GM19025 (cell line): ENCODE data around the gene DGKB.

Experiments used
- ATAC-seq: cut with Tn5 transposase; IDR thresholded peaks from one replicate; pipeline ENCODE4 v1.9.1; 2021; ENCODE audit warnings: mild to moderate bottlenecking, low read depth, moderate library complexity; ENCODE audit not compliant: unreplicated experiment

Gene DGKB

DNA sequence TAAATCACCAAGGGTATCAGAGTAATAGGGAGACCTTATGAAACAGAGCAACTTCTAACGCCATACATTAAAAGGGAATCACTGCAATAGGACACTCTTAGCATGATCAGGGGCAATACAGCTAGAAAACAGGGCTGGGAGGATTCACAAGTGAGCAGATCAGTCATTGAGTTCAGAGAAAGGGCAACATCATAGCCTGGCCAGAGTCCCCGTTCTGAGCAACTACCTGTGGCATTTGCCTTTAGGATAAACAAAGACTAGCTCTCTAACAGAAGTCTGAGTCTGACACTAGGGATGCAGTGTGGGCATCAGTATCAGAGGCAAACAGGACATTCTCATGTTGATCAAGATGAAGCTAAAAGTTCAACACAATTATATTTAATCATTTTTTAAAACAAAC, 297.9 kb downstream of the DGKB start:
- ATAC-seq: no peak

DNA sequence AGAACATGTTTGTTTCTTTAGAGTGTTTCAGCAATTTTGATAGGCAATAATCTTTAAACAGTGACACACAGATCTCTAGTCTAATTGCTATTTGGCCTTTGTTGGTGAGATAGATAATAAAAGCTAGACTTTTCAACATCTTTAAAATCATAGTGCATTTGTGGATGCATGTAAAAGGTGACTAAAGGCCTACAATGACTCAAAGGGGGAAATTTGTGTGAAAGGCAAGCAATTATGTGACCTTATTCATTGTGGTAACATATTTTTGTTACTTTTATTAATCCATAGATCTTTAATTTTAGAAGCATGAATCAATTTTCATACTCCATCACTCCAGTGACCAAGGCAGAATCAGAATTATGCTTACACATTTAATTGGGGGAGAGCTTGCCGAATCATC, 299.7 kb downstream of the DGKB start:
- no peak for ATAC-seq

DNA sequence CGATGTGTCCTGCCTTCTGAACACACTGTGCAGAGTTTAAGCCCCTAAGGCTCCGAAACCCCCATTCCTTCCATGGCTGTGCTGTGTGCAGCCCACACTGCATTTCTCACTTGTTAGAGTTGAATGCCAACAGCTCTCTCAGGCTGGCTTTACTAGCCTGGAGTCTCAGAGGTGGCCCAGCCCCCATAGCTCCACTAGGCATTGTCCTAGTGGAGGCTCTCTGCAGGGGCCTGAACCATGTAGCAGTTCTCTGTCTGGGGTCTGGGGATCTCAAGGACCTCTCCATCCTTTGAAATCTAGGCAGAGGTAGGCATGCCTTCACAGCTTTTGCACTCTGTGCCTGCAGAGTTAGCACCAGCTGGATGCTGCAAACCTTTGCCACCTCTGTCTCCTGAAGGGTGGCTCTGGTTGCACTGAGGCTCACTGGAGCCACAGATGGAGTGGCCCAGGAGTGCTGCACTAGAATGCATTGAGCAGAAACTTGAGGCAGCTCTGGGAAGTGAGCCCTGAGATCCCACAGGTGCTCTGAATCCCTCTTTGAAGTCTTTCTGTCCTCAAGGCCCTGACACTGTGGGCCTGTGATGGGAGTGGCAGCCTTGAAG, 301.7 kb downstream of the DGKB start:
- no peak for ATAC-seq

- no peak for ATAC-seq
Observed at GRCh38 chr7:14598978-14599377, 303.6 kb downstream of the DGKB start.

DNA sequence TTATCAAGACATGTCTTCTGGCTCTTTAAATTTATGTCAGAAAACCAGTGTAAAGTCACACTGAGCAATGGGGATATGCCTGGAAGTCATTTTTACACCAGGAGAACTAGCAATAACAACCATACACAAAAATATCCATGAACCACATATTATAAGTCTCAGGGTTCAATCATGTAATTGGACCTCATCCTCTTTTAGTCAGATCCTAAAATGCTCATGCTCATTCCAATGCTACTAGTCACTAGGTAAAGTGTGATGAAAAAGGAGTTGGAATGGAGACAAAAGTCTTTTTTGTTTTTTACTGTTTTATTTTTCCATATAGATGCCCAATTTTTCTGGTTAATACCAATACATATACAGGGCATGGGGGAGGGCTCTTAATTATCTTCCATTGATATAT, 306.1 kb downstream of the DGKB start:
- ATAC-seq: no peak

GRCh38 chr7:14590206-14590605, 312.3 kb downstream of the DGKB start:
- no peak for ATAC-seq

DNA sequence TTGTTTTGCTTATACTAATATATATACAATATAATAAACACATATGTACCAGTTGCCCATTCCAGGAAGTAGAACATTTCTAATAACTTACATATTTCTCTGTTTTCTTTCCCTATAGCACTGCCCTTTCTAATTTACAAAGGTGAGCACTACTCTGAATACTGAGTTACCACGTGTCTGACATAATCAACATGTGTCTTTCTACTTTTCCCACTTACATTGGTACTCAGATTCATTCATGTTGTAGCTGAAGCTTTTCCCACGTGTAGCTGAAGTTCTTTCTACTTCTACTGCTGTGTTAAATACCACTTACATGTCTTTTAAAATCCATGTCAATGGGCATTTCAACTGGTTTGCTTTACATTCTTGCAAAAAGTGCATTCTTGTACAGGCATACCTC, 317.3 kb downstream of the DGKB start:
- no peak for ATAC-seq

GRCh38 chr7:14583518-14583917, 319.0 kb downstream of the DGKB start:
- no peak for ATAC-seq

- ATAC-seq: no peak
Observed at GRCh38 chr7:14582010-14582409, 320.5 kb downstream of the DGKB start.

GRCh38 chr7:14579971-14580370, 322.6 kb downstream of the DGKB start:
- ATAC-seq: no peak

DNA sequence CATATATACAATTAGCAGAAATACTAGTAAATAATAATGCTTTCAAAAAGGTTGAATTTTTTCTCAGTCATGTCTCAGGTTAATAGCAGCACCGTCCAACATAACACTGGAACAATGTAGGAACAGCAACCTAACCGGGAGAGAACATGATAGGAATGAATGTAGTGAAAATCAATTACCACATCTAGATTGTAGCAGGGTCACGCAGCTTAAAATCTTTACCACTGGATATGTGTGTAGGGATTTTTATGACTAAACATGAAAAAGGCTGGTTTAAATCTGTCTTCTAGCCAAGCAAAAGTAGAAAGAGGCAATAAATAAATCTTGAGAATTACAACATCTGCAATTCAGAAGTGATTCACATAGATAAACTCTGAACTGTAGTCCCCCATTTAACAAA, 326.0 kb downstream of the DGKB start:
- ATAC-seq: no peak

DNA sequence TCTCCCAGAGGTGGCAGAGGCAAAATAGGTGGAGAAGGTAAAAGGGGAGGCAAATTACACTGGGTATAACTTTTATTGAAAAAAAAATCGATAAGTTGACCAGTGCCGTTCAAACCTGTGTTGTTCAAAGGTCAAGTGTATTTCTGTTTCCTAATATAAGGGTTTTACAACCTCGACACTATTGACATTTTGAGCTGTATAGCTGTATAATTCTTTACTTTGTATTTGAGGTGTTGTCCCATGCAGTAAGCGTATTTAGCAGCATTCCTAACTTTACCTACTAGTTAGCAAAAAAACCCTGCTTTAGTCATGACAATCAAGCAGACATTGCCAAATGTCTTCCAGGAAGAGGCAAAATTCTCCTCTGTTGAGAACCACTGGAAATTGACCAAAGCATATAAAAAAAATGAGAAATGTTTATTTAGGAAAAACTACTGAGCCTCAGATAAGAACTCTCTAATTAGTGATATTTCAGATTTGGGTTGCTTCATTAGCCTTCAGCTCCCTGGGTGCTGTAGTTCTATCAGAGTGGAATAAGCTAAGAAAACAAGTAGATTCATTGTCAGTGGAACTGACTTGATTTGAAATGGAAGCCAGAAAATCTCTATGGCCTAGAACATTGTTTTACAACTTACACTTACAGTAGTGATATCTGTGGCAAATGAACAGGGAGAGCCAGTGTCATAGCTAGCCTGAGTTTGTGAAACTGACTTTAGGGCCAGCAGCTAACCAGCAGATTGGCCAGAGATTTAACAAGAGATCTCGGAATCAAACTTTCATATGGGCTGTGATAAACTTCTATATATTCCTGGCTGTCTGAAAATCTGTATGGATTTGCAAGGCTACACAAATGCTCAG, 331.6 kb downstream of the DGKB start:
- ATAC-seq: no peak

DNA sequence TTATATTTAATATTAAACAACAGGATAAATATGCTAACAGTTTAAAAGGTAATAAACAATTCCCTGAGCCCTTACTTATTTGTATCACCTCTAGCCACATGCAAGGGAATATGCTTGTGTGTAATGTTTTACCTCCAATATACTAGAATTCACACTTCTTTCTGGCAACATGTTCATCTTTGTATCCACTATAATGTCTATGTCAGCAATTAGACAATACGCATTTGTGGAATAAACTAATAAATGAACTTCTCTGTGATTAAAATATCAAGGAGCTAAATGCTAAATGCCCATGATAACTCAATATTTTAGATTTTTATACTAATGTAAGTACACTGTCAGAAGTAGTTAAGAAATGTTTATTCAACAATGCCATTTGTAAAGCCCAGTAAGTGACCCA, 350.5 kb downstream of the DGKB start:
- no peak for ATAC-seq

DNA sequence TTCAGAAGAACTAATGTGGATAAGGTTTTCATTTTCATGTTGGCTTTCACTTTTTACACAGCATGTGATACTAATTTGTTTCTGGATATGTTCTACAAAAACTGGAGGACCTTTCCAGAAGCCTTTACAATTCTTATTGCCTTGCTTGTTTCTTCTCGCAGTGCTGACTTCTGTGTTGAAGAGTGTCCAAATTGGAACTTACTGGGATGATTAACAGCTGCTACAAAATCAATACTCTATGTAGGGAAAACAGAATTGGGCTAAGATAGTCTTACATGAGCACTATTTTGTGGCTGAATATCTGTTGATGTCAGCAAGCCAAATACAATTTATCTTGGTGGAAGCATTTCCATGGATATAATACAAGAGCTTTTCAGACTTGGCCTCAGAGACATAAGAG, 351.2 kb downstream of the DGKB start:
- no peak for ATAC-seq

GRCh38 chr7:14542624-14543023, 359.9 kb downstream of the DGKB start:
- ATAC-seq: no peak

DNA sequence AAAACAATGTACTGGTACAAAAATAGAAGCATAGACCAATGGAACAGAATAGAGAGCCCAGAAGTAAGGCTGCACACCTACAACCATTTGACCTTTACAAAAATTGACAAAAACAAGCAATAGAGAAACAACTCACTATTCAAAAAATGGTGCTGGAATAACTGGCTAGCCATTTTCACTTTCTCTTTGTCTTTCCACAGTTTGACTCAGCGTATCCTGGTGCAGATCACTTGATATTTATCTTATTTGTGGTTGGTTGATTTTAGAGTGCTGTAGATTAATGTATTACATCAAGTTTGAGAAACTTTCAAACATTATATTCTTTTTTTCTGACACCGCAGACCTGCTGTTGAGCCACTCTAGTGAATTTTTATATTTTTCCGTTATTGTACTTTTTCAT, 381.4 kb downstream of the DGKB start:
- ATAC-seq: no peak

- no peak for ATAC-seq
Observed at GRCh38 chr7:14510268-14510667, 392.3 kb downstream of the DGKB start.

DNA sequence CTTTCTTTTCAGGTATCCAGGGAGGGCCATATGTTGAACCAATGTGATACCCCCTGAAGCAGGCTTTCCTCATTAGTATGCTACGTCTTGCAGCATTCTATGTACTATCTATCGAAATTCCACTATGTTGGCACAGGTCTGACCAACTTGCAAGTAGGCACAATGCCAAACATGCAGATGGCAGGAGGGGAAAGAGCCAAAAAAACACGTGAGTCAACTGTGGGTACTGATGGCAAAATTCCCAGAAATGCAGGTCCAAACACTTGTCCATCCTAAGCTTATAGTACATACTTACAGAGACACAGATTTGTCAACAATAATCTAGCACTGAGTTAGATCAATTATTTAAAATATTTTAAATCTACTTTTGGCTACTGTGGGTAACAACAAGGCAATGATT, 394.9 kb downstream of the DGKB start:
- no peak for ATAC-seq

DNA sequence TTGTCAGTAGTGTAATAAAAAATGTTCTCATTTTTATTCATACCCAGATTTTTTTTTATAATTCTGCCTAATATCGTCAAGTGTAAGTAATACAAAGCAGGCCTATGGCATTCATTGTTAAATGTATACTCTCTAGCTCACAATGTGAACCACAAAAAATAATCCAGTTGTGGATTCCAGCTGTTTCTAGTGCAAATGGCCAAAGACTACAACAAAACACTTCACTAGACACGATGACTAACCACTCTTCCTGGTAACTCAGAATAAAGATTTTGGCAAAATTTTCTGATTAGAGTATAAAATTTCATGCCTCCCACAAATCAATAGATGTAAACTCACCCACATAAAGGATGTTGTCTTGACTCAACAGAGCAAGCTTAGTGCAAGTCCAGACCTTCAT, 396.6 kb downstream of the DGKB start:
- ATAC-seq: no peak

GRCh38 chr7:14504134-14504533, 398.4 kb downstream of the DGKB start:
- no peak for ATAC-seq

DNA sequence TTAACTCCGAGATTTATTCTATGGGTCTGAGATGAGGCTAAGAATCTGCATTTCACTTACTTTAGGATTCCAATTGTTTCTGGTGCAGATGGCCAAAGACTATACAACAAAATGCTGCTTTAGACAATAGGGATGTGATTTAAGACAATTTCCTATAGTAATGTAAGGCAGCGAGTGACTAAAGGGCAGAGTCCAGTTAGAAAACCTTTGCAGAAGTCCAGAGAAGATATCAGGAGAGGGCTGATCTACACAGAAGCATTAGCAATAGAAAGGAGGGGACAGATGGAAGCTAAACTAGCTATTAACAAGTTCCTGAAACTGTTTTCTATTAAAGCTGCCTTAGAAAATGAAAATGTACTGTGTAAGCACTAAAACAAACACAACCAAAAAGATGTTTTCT, 398.9 kb downstream of the DGKB start:
- no peak for ATAC-seq

DNA sequence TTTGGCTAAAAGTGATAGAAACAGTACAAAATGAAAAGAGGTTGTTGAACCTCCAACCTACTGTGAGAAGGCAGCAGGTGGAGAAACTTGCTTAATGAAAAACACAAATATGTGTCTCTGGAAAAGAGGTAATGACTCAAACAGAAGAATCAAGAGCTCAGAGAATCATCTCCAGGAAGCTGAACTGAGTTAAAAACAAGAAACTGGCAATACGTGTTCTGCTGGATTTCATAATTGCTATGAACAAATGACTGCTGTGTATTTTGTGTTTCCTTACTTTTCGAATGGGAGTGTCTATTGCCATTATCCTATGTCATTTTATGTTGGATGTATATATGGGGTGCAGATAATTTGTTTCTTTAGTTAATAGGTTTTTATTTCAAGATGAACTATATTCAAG, 401.1 kb downstream of the DGKB start:
- no peak for ATAC-seq
